GM18505 (cell line): ENCODE results near the gene FGF23.

ENCODE experiments used
- ATAC-seq: cut with Tn5 transposase; IDR thresholded peaks from one replicate; pipeline ENCODE4 v1.9.1; 2021; ENCODE audit not compliant: unreplicated experiment
- POLR2A ChIP-seq: IDR thresholded peaks from 4 replicates; pipeline ENCODE4 v1.6.1; 2011; ENCODE audit warnings: borderline replicate concordance; ENCODE audit not compliant: insufficient read depth, insufficient read length; ENCODE audit errors: extremely low read depth

FGF23 gene

GRCh38 chr12:4402996-4403395, 23.5 kb upstream of the FGF23 start:
- no peak for ATAC-seq
- TF ChIP-seq POLR2A = no peak

GRCh38 chr12:4401117-4401516, 21.6 kb upstream of the FGF23 start:
- TF ChIP-seq POLR2A = no peak
- no peak for ATAC-seq

GRCh38 chr12:4395818-4396217, 16.3 kb upstream of the FGF23 start:
- no peak for TF ChIP-seq POLR2A
- ATAC-seq = no peak

GRCh38 chr12:4393211-4393610, 13.7 kb upstream of the FGF23 start:
- TF ChIP-seq POLR2A = no peak
- no peak for ATAC-seq

GRCh38 chr12:4392223-4392742, 12.8 kb upstream of the FGF23 start:
- TF ChIP-seq POLR2A = no peak
- no peak for ATAC-seq

- ATAC-seq = no peak
- no peak for TF ChIP-seq POLR2A
Measured at GRCh38 chr12:4388662-4389061, 9.2 kb upstream of the FGF23 start.

- ATAC-seq = no peak
- no peak for TF ChIP-seq POLR2A
Measured at GRCh38 chr12:4388032-4388431, 8.5 kb upstream of the FGF23 start.

- TF ChIP-seq POLR2A = no peak
- no peak for ATAC-seq
Measured at GRCh38 chr12:4387607-4388006, 8.1 kb upstream of the FGF23 start.

GRCh38 chr12:4386801-4387200, 7.3 kb upstream of the FGF23 start:
- no peak for ATAC-seq
- TF ChIP-seq POLR2A = no peak

- TF ChIP-seq POLR2A = no peak
- no peak for ATAC-seq
Measured at GRCh38 chr12:4383304-4383865, 3.9 kb upstream of the FGF23 start.

- ATAC-seq = no peak
- no peak for TF ChIP-seq POLR2A
Measured at GRCh38 chr12:4380332-4380731, 820 bp upstream of the FGF23 start.

- no peak for ATAC-seq
- no peak for TF ChIP-seq POLR2A
Measured at GRCh38 chr12:4378772-4379171, 740 bp downstream of the FGF23 start.

- ATAC-seq = no peak
- TF ChIP-seq POLR2A = no peak
Measured at GRCh38 chr12:4375449-4375848, 4.1 kb downstream of the FGF23 start.

GRCh38 chr12:4372653-4373052, 6.9 kb downstream of the FGF23 start:
- TF ChIP-seq POLR2A = no peak
- ATAC-seq = no peak

GRCh38 chr12:4370265-4370664, 9.2 kb downstream of the FGF23 start:
- no peak for TF ChIP-seq POLR2A
- no peak for ATAC-seq

- ATAC-seq = no peak
- TF ChIP-seq POLR2A = no peak
Measured at GRCh38 chr12:4369548-4369947, 10.0 kb downstream of the FGF23 start.

- no peak for ATAC-seq
- TF ChIP-seq POLR2A = no peak
Measured at GRCh38 chr12:4366090-4366489, 13.4 kb downstream of the FGF23 start.
